SH-SY5Y (cell line): Measurements from ENCODE around the gene CHID1.

Experiments
- GATA2 ChIP-seq: IDR thresholded peaks from 2 replicates; pipeline ENCODE4 v1.6.1; 2011; ENCODE audit warnings: mild to moderate bottlenecking, low read depth, low read length
- GATA3 ChIP-seq: IDR thresholded peaks from 2 replicates; pipeline ENCODE4 v1.6.1; 2011; ENCODE audit warnings: low read depth, mild to moderate bottlenecking, low read length, moderate library complexity

- TF ChIP-seq GATA2 (no peak), GATA3 (no peak)
Measured at GRCh38 chr11:933142-933851, 22.7 kb upstream of the CHID1 start.
